ENCODE data around the gene WWTR1.

The WWTR1 gene

DNA sequence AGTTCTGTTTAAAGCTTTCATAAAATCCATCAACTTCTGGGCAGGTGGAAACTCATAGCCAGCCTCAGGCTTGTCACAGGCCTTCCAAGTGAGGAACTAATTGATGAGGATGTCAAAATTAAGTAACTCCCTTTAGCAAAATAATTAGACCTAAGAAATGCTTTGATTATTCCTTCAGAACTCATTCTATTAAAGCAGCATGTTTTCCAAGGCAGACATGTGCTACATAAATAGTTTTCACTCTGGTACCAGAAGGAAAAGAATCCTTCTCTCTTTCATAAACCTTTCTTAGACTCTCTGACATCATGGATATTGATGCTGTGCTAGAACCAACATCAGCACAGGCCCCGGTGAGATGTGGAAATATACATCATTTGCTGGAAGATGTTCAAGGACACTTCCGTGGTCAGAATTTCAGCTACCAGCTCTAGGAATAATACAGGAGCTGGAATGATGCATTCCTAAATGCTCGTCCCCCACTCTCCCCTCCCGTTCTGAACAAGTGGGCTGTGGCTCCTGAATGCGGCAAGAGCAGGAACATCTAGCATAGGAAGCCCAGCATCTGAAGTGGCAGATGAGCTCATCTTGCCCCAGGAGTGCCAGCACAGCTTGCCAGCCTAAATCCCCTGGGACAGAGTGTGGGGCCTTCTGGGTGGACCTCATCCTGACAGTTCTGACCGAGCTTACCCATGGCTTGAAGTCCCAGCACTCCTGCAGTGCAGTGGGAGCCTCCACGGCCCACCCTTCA is 82.4 kb downstream of the WWTR1 start:
- DNase-seq (no peak), ATAC-seq (replicated peaks) (no peak)
- no peak overlapping the region for H3K4me3 Mint-ChIP-seq
- H3K27me3 Mint-ChIP-seq = peaks cover 12 to 18% of the 10 kb centered on the region in 2 donors
- no peak overlapping the region for H3K27ac Mint-ChIP-seq
- peaks cover 8 to 12% of the 10 kb centered on the region in 2 donors for H3K4me1 Mint-ChIP-seq (ENCODE audit: low read depth in 2 of 2)
- H3K36me3 Mint-ChIP-seq (ENCODE audit: insufficient read depth) = no peaks in the 10 kb centered on the region
- no peaks in the 10 kb centered on the region for H3K9me3 Mint-ChIP-seq

- DNase-seq = no peak
- no peak for ATAC-seq (replicated peaks)
- Mint-ChIP-seq H3K27ac (no peak overlapping the region), H3K36me3 (ENCODE audit: insufficient read depth) (no peaks in the 10 kb centered on the region), H3K4me1 (ENCODE audit: low read depth in 2 of 2) (peaks cover 0 to 7% of the 10 kb centered on the region in 2 donors), H3K27me3 (peaks cover 8 to 12% of the 10 kb centered on the region in 2 donors), H3K4me3 (no peak overlapping the region), H3K9me3 (no peaks in the 10 kb centered on the region)
Observed at GRCh38 chr3:149572796-149573414, 84.9 kb downstream of the WWTR1 start.

DNA sequence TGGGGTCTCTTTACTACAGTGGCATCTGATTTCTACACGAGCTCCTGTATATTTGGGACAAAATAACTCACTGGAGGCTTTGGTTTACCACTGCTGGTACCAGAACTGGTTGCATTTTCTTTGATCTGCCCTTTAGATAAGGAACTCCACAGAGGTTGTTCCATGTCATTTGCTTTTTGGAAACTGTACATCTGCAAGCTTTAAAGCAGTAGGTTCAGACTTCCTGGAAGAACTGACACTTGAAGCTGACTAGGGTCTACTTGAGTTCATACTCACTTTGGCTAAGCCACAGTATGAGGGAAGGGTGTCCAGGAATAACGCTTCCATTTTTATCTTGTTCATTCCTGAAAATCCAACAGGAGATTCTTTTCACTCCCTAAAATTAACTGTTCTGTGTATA is 86.4 kb downstream of the WWTR1 start:
- Mint-ChIP-seq H3K27ac (no peak overlapping the region), H3K36me3 (ENCODE audit: insufficient read depth) (no peaks in the 10 kb centered on the region), H3K9me3 (no peaks in the 10 kb centered on the region), H3K4me3 (no peak overlapping the region), H3K27me3 (peaks cover 8 to 11% of the 10 kb centered on the region in 2 donors), H3K4me1 (ENCODE audit: low read depth in 2 of 2) (peaks cover 0 to 6% of the 10 kb centered on the region in 2 donors)
- ATAC-seq (replicated peaks) (no peak), DNase-seq (no peak)

DNA sequence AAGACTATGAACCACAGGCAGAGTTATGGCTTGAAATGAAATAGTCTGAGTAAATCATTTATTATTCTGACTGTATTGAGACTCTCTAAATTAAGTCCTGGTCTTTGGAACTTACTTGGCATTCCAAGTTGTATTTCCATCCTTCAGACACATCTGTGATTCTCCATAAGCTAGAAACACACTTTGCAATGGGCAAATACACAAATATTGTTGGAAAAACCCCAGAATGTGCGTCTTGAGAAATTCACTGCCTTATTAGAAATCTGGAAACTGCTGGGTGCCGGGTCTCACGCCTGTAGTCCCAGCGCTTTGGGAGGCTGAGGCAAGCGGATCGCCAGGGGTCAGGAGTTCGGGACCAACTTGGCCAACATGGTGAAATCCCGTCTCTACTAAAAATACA is 87.8 kb downstream of the WWTR1 start:
- Mint-ChIP-seq H3K27ac (no peak overlapping the region), H3K4me1 (ENCODE audit: low read depth in 2 of 2) (peaks cover 0 to 4% of the 10 kb centered on the region in 2 donors), H3K9me3 (no peaks in the 10 kb centered on the region), H3K27me3 (peaks cover 0 to 11% of the 10 kb centered on the region in 2 donors), H3K4me3 (no peak overlapping the region), H3K36me3 (ENCODE audit: insufficient read depth) (no peaks in the 10 kb centered on the region)
- ATAC-seq (replicated peaks) = no peak
- no peak for DNase-seq

- Mint-ChIP-seq H3K27ac (no peak overlapping the region), H3K4me1 (ENCODE audit: low read depth in 2 of 2) (no peaks in the 10 kb centered on the region), H3K36me3 (ENCODE audit: insufficient read depth) (no peaks in the 10 kb centered on the region), H3K9me3 (no peaks in the 10 kb centered on the region), H3K27me3 (peaks cover 0 to 25% of the 10 kb centered on the region in 2 donors), H3K4me3 (no peak overlapping the region)
- ATAC-seq (replicated peaks) = no peak
- DNase-seq = no peak
Observed at GRCh38 chr3:149567381-149567780, 90.4 kb downstream of the WWTR1 start.

DNA sequence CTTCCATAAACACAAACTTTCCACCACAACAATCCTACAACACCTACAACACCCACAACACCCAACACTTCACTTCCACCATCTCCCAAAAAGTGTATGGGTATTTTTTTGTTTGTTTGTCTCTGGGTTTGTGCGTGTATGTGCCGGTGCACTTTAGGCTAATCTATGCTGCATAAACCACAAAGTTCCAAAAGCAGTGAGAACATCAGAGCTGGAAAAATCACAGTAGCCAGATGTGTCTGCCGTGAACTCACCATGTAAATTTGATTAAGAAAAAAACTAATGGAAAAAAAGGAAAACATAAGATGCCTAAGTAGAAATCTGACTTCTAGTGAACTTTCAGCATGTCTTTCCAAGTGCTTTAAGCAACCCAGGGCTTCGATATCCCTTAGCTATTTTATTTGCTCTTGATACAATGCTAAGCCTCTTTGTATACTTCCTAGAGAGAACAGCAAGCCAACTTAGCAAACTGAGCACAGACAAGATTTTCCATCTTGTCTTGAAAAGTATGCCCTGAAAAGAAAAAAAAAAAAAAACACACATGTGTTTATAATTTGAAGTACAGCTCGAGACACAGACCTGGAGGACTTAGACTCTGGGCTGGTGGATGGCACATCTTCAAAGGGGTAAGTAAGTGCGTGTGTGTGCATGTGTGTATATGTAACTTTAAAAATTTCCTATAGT is 91.4 kb downstream of the WWTR1 start:
- Mint-ChIP-seq H3K4me3 (no peak overlapping the region), H3K36me3 (ENCODE audit: insufficient read depth) (no peaks in the 10 kb centered on the region), H3K27me3 (peaks cover 0 to 25% of the 10 kb centered on the region in 2 donors), H3K9me3 (no peaks in the 10 kb centered on the region), H3K27ac (no peak overlapping the region), H3K4me1 (ENCODE audit: low read depth in 2 of 2) (no peaks in the 10 kb centered on the region)
- DNase-seq (no peak), ATAC-seq (replicated peaks) (no peak)

GRCh38 chr3:149564079-149564478 is 93.7 kb downstream of the WWTR1 start:
- Mint-ChIP-seq H3K9me3 (no peaks in the 10 kb centered on the region), H3K4me3 (no peak overlapping the region), H3K4me1 (ENCODE audit: low read depth in 2 of 2) (no peaks in the 10 kb centered on the region), H3K27me3 (peaks cover 0 to 25% of the 10 kb centered on the region in 2 donors), H3K27ac (no peak overlapping the region), H3K36me3 (ENCODE audit: insufficient read depth) (peaks cover under 1% of the 10 kb centered on the region)
- ATAC-seq (replicated peaks) (no peak), DNase-seq (no peak)

DNA sequence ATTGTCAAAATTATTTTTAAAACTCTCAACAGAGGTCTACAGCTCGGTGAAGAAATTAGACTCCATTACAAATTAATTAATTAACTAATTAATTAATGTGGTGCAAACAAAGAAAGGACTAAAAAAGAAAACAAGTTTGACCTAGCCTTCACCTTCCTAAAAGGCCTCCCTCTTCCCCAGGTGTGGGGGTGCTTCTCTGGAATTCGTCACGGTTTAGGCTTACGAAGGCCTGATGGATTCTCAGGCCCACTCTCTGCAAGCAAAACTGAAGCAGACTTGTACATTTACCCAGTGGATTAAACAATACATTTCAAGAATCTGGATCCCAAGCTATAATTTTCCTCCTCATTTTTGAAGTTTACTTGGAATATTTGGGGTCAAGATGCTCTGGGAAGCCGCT is 94.7 kb downstream of the WWTR1 start:
- Mint-ChIP-seq H3K4me1 (ENCODE audit: low read depth in 2 of 2) (no peaks in the 10 kb centered on the region), H3K9me3 (no peaks in the 10 kb centered on the region), H3K36me3 (ENCODE audit: insufficient read depth) (peaks cover 4% of the 10 kb centered on the region), H3K27me3 (peaks cover 0 to 27% of the 10 kb centered on the region in 2 donors), H3K4me3 (no peak overlapping the region), H3K27ac (no peak overlapping the region)
- ATAC-seq (replicated peaks) = no peak
- DNase-seq = no peak

GRCh38 chr3:149560617-149561016 is 97.2 kb downstream of the WWTR1 start:
- H3K4me1 Mint-ChIP-seq (ENCODE audit: low read depth in 2 of 2) = no peaks in the 10 kb centered on the region
- ATAC-seq (replicated peaks) (no peak), DNase-seq (no peak)
- no peak overlapping the region for H3K4me3 Mint-ChIP-seq
- no peaks in the 10 kb centered on the region for H3K9me3 Mint-ChIP-seq
- H3K27ac Mint-ChIP-seq = no peak overlapping the region
- peaks cover 4% of the 10 kb centered on the region for H3K36me3 Mint-ChIP-seq (ENCODE audit: insufficient read depth)
- H3K27me3 Mint-ChIP-seq = peaks cover 0 to 20% of the 10 kb centered on the region in 2 donors

DNA sequence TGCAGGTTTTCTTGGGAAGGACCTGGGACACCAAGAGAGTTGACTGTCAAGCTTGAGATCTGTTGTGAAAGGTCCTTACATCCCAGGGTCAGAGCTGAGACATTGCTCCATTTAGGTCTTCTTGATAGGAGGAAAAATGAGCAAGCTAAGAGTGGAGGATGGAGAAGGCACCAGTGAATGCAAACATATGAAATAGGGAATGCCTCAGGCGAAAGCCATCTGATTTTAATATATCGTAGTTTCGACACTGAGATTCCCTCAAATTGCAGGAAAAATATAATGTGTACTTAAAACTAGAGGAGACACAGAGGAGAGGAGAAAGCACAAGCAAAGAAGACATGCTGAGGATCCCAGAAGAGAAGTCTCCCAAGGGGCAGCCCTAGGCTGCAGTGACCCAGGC is 97.8 kb downstream of the WWTR1 start:
- no peak overlapping the region for H3K27ac Mint-ChIP-seq
- no peak for ATAC-seq (replicated peaks)

GRCh38 chr3:149559525-149559924 is 98.3 kb downstream of the WWTR1 start:
- H3K27ac Mint-ChIP-seq = no peak overlapping the region
- no peaks in the 10 kb centered on the region for H3K9me3 Mint-ChIP-seq
- no peak for DNase-seq
- no peak for ATAC-seq (replicated peaks)
- no peaks in the 10 kb centered on the region for H3K4me1 Mint-ChIP-seq (ENCODE audit: low read depth in 2 of 2)
- no peak overlapping the region for H3K4me3 Mint-ChIP-seq
- H3K36me3 Mint-ChIP-seq (ENCODE audit: insufficient read depth) = peaks cover 4% of the 10 kb centered on the region
- peaks cover 0 to 18% of the 10 kb centered on the region in 2 donors for H3K27me3 Mint-ChIP-seq

More for the DNA sequence above, 97.8 kb downstream of the WWTR1 start:
- H3K36me3 Mint-ChIP-seq (ENCODE audit: insufficient read depth) = peaks cover 4% of the 10 kb centered on the region
- no peaks in the 10 kb centered on the region for H3K9me3 Mint-ChIP-seq
- DNase-seq = no peak
- H3K4me3 Mint-ChIP-seq = no peak overlapping the region
- H3K4me1 Mint-ChIP-seq (ENCODE audit: low read depth in 2 of 2) = no peaks in the 10 kb centered on the region
- H3K27me3 Mint-ChIP-seq = peaks cover 0 to 20% of the 10 kb centered on the region in 2 donors

DNA sequence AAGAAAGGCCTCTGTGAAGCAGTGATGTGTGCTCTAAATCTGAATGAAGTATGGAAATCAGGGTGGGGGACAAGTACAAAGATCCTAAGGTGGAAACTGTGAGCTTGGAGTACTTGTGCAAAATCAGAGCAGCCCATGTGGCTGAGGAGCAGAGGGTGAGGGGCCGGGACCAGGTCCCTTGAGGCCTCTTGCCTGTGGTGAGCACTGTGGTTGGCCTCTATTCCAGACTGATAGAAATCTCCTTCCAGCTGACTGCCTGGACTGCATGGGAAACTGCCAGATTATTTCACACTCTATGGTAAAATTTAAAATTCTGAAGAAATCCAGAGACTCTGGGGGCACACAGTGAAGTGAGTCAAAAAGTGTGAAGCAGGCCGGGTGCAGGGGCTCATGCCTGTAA is 101.9 kb downstream of the WWTR1 start:
- Mint-ChIP-seq H3K4me3 (no peak overlapping the region), H3K27me3 (peaks cover 0 to 12% of the 10 kb centered on the region in 2 donors), H3K4me1 (ENCODE audit: low read depth in 2 of 2) (no peaks in the 10 kb centered on the region), H3K27ac (no peak overlapping the region), H3K9me3 (no peaks in the 10 kb centered on the region), H3K36me3 (ENCODE audit: insufficient read depth) (peaks cover 4% of the 10 kb centered on the region)
- DNase-seq (no peak), ATAC-seq (replicated peaks) (no peak)

- Mint-ChIP-seq H3K27ac (no peak overlapping the region), H3K36me3 (ENCODE audit: insufficient read depth) (peaks cover 4% of the 10 kb centered on the region), H3K9me3 (no peaks in the 10 kb centered on the region), H3K27me3 (peaks cover 0 to 12% of the 10 kb centered on the region in 2 donors), H3K4me3 (no peak overlapping the region), H3K4me1 (ENCODE audit: low read depth in 2 of 2) (no peaks in the 10 kb centered on the region)
- DNase-seq = no peak
- ATAC-seq (replicated peaks) = no peak
Observed at GRCh38 chr3:149554826-149555225, 103.0 kb downstream of the WWTR1 start.
